Fibroblast of the aortic adventitia (primary cell): ENCODE data around the gene ADGRL4. TPM values are rescaled to one million over a fixed set of nuclear protein-coding genes. Genes with fewer than 3 reads are reported as not detected.
A peak's percentile ranks its signal among the peaks of the same experiment; 100 is the strongest.
"Not testable (repeated sequence)": the region's sequence is repeated elsewhere in the genome, so short reads cannot be mapped to it uniquely, and the experiment has no call there.

Experiments
- DNase-seq: peaks from one replicate; pipeline ENCODE4 v3.0.0-alpha.2; 2010; ENCODE audit warnings: low read depth
- H3K4me3 ChIP-seq: 2 replicates; pipeline ENCODE4 v1.5.1; 2011; ENCODE audit warnings: low read depth, mild to moderate bottlenecking, control low read depth, low read length, moderate library complexity
- CTCF ChIP-seq: IDR thresholded peaks from 2 replicates; pipeline ENCODE4 v1.5.1; 2011; ENCODE audit warnings: mild to moderate bottlenecking, low read length, control low read depth, inconsistent platforms; ENCODE audit not compliant: insufficient read depth
- total RNA-seq: library from RNA; depleted of rRNA; stranded (reverse); fragments of >200 nt; gene quantifications from 2 replicates; pipeline ENCODE4 v1.2.3, GENCODE V29; 2012; ENCODE audit warnings: low replicate concordance

ADGRL4 gene
- total RNA-seq, 1 donor, result 139 TPM

GRCh38 chr1:78880223-78880622 lies 126.3 kb downstream of the ADGRL4 start:
- TF ChIP-seq CTCF, result no peak
- DNase-seq, result no peak
- no peak overlapping the region for H3K4me3 ChIP-seq

- H3K4me3 ChIP-seq, DNase-seq: not testable (repeated sequence)
These were observed 130.5 kb downstream of the ADGRL4 start for GRCh38 chr1:78875986-78876385.

GRCh38 chr1:78872801-78873200 lies 133.7 kb downstream of the ADGRL4 start:
- DNase-seq, result peak; percentile 18
- H3K4me3 ChIP-seq, result not testable (repeated sequence)

GRCh38 chr1:78871249-78871648 lies 135.3 kb downstream of the ADGRL4 start:
- DNase-seq, result no peak
- TF ChIP-seq CTCF, result no peak
- H3K4me3 ChIP-seq, result no peak overlapping the region

- no peak for TF ChIP-seq CTCF
- no peak for DNase-seq
- H3K4me3 ChIP-seq, result no peak overlapping the region
These were observed 137.4 kb downstream of the ADGRL4 start for GRCh38 chr1:78869136-78869535.

GRCh38 chr1:78864175-78864574 lies 142.4 kb downstream of the ADGRL4 start:
- DNase-seq, result no peak
- no peak overlapping the region for H3K4me3 ChIP-seq
- TF ChIP-seq CTCF, result no peak

- no peak overlapping the region for H3K4me3 ChIP-seq
- TF ChIP-seq CTCF, result no peak
- DNase-seq, result no peak
These were observed 150.4 kb downstream of the ADGRL4 start for GRCh38 chr1:78856096-78856495.

GRCh38 chr1:78855258-78855657 lies 151.3 kb downstream of the ADGRL4 start:
- no peak for DNase-seq
- no peak overlapping the region for H3K4me3 ChIP-seq

More at GRCh38 chr1:78855258-78855657, 151.3 kb downstream of the ADGRL4 start:
- no peak for TF ChIP-seq CTCF
